RWPE1 (cell line): Measurements from ENCODE around the gene ERCC4.
"Not testable (repeated sequence)": the region's sequence is repeated elsewhere in the genome, so short reads cannot be mapped to it uniquely, and the experiment has no call there.

Source experiments
- CTCF ChIA-PET: fragments of 350-600 bp; sonication (Branson Sonifier 250); formaldehyde crosslinking; extraction: SDS; loops from one replicate; lab custom pipeline; 2021; lab: Yijun Ruan, JAX
- POLR2A ChIA-PET: fragments of 400-600 bp; formaldehyde crosslinking; extraction: SDS; loops from one replicate; lab custom pipeline; 2020; ENCODE audit warnings: antibody characterized with exemption; ENCODE audit not compliant: low non-redundant PET; lab: Yijun Ruan, JAX
- DNase-seq: peaks from one replicate; pipeline ENCODE4 v3.0.0; 2012; ENCODE audit warnings: low spot score
- H3K27ac ChIP-seq: fragments of 450-650 bp; 2 replicates; pipeline ENCODE4 v1.5.1; 2017
- CTCF ChIP-seq: fragments of 450-650 bp; conservative IDR thresholded peaks from 2 replicates; pipeline ENCODE4 v1.5.1; 2017; ENCODE audit warnings: low read depth, mild to moderate bottlenecking

Gene ERCC4

GRCh38 chr16:13886608-13887007, 33.3 kb upstream of the ERCC4 start:
- DNase-seq, result no peak
- CTCF ChIA-PET, result no interaction called here

DNA sequence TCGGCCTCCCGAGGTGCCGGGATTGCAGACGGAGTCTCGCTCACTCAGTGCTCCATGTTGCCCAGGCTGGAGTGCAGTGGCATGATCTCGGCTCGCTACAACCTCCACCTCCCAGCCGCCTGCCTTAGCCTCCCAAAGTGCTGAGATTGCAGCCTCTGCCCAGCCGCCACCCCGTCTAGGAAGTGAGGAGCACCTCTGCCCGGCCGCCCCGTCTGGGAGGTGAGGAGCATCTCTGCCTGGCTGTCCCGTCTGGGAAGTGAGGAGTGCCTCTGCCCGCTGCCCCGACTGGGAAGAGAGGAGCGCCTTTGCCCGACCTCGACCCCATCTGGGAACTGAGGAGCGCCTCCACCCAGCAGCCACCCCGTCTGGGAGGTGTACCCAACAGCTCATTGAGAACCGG, 30.6 kb upstream of the ERCC4 start:
- DNase-seq, POLR2A ChIA-PET, CTCF ChIA-PET, H3K27ac ChIP-seq: not testable (repeated sequence)

More at GRCh38 chr16:13886608-13887007, 33.3 kb upstream of the ERCC4 start:
- POLR2A ChIA-PET, result no interaction called here
- no peak for TF ChIP-seq CTCF
- no peak overlapping the region for H3K27ac ChIP-seq

- TF ChIP-seq CTCF, result no peak
- H3K27ac ChIP-seq, result no peak overlapping the region
- no peak for DNase-seq
- ChIA-PET POLR2A (no interaction called here), CTCF (no interaction called here)
These were observed 27.7 kb upstream of the ERCC4 start for GRCh38 chr16:13892301-13892700.

GRCh38 chr16:13895516-13895915, 24.4 kb upstream of the ERCC4 start:
- ChIA-PET POLR2A (no interaction called here), CTCF (interaction anchor here (0.6 to 0.7 kb wide), 3 partner anchors 17 to 688 kb away, joined by 4 read pairs; no protein-coding TSS in a partner anchor)
- TF ChIP-seq CTCF, result no peak
- no peak overlapping the region for H3K27ac ChIP-seq
- DNase-seq, result no peak

DNA sequence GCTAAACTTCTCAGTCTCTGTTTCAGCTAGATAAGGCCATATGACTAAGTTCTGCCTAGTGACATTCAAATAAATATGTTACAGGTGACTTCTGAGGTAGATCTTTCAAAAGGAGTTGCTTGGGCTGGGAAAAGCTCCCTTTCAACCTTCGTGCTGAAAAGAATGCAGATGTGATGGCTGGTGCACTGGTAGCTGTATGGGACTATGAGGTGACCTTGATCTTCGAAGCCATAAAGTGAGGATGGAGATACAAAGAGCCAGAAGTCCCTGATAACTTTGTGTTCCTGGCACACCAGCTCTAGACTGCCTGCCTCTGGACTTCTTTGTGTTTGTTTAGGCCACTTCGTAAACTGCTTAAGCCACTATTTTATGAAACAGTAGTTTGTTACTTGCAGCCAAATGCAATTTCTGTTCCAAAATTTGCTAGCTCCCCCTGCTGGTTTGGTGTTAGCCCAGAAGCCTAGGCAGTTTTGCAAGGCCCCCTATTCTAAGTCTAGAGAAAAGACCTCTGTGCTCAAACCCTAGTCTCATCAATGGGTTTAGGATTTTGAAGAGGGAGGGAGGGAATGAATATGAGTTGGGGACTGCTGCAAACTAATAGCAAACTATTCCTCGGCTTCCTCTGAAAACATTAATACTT, 23.3 kb upstream of the ERCC4 start:
- ChIA-PET POLR2A (no interaction called here), CTCF (interaction anchor here (0.6 kb wide), 1 partner anchor 247 kb away, joined by 3 read pairs; no protein-coding TSS in a partner anchor)
- H3K27ac ChIP-seq, result no peak overlapping the region
- TF ChIP-seq CTCF, result no peak
- no peak for DNase-seq

DNA sequence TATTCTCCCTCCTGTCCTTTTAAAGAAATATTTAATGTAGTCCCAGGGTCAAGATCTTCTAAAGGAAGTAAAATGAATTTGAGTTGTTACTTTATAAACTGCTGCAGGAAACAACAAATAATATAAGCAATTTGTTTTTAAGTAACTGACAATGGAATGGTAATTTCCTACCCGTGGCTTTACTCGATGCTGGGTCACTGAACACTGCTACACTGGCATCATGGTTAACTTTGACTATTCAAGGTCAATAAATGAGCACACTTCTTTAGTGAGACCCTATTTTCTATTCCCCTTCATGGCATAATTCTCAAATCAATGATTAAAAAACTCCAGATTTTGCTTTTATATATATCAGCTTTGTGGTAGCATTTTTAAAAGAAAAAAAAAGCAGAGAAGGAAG, 22.1 kb upstream of the ERCC4 start:
- DNase-seq, result no peak
- TF ChIP-seq CTCF, result no peak
- CTCF ChIA-PET, result no interaction called here
- POLR2A ChIA-PET, result no interaction called here
- no peak overlapping the region for H3K27ac ChIP-seq

DNA sequence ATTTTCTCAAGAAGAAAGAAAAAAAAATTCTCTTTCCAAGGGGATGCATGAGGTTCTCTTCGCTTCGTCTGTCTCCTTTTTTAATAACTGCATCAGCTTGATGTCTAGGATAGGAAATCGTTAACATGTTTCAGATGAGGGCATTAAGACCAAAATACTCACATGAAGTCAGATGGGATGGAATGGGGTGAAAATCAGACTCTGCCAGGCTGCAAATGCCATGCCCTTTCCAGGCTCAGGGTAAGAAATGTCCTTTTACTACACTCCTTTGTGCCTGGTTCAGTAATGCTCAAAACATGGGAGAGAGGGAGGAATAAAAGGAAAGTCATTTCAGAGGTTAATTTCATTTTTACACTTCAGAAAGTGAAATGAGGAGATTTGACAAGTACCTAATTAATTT, 21.7 kb upstream of the ERCC4 start:
- ChIA-PET POLR2A (no interaction called here), CTCF (no interaction called here)
- H3K27ac ChIP-seq, result no peak overlapping the region
- no peak for DNase-seq
- TF ChIP-seq CTCF, result no peak
